Stimulated activated CD4-positive, alpha-beta T cell treated with anti-CD3 and anti-CD28 coated beads, Interleukin-1b, Interleukin-23, amount 100 ng/mL, for 1 hour (primary cell): ENCODE results near the gene TCF4.

Source experiments
- DNase-seq, 2 donors: peaks; one replicate each; pipeline ENCODE4 v3.0.0-alpha.2; 2020; ENCODE audit warnings: low read depth in 2 of 2

Gene TCF4

DNA sequence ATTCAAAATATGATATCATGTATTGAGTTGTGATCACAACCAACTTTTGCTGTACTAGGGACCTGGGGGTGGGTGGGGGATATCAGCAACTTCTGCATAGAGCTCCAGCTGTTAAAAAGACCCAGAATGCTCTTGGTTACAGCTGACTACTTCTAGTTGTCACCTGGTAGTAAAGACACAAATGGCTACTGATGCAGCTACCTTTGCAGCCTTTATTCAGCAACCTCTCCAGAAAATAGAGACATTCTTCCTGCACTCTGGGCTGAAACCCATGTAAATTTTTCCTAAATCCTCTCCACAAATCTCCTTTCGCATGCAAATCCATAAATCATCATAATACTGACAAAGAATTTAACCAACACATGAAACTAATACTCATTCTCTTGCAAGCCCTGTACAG lies 238.3 kb downstream of the TCF4 start:
- no peak for DNase-seq

DNA sequence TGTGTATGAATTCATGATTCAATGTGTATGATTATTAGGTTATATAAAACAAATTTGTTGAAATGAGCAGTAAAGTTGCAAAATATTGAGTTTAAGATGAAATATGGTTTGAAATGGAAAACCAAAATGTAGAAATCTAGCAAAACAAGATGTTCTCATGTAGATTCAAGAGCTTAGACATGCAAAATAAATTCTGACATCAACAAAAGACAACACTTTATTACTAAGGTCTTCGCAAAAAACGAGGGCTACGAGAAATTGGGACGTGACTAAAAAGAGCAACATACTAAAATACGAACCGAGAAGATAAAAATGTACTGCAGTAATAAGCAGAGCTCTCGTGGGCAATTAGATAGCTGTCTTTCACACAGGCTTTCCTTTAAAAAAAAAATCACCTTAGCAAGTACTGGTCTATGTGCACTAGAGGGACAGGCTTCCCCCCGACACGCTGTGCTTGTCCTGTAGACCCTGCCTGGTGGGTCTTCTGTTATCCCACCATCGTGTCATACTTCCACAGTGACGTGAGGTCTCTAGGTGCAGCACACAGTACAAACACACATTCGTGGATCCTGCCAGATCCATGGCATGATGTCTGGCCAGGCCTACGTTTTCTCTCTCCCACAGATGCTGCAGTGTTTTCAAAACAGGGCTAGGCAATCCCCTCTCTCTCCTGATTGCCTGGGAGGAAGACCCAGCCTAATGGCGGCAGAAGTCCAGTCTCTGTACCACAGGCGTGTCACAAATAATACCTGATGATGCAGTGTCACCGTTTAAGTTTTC lies 240.8 kb downstream of the TCF4 start:
- no peak for DNase-seq

DNA sequence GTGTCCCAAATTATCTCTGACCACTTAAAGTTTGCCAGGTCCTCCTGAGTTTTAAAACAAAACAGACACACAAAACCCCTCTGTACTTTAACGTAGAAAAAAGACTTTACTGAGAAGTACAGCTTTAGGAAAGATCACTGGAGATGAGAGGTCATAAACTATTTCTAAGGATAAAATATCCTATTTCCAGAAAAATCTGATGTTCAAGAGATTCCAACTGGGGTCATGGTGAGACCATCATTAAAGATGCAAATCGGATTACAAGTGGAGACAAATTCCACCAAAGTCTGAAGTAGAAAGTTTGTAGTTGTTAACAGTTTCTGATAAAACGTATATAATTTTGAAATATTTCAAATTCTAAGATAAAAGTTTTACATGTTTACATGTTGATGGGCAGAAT lies 241.6 kb downstream of the TCF4 start:
- no peak for DNase-seq

DNA sequence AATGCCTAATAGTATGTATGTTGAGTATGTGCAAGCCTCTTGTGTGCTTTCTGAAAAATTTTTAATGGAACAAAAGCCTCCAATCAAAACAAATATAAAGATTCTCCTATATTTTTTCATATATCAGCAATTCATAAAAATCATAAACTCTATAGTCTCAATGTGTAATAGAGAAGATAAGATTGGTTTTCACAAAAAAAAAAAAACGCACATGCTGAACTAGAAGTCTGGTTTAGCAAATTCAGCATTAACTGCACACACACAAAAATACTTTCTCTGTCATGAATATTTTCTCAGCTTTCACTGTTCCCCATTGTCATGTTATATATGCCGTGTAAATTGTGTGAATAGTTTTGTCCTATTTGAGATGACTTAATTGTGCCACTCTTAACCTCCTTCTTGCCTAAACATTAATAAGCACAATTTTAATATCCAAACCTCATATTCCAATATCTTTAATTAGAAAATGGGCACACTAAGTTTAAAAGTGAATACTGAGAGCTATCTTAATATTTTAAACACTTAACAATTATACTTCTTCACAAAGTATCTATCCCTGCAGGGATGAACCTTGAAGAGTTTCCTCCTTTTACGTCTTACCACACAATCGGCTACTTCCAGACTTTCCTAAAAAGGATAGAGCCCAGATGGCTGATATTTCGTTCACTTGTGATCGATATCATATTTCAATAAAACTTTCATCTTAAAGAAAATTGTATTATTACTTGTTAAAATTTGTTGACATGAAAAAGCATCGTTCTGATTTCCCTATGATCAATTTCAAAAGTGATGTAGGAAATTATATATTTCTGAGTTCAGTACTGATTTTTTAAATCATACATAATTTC lies 242.7 kb downstream of the TCF4 start:
- DNase-seq = no peak

DNA sequence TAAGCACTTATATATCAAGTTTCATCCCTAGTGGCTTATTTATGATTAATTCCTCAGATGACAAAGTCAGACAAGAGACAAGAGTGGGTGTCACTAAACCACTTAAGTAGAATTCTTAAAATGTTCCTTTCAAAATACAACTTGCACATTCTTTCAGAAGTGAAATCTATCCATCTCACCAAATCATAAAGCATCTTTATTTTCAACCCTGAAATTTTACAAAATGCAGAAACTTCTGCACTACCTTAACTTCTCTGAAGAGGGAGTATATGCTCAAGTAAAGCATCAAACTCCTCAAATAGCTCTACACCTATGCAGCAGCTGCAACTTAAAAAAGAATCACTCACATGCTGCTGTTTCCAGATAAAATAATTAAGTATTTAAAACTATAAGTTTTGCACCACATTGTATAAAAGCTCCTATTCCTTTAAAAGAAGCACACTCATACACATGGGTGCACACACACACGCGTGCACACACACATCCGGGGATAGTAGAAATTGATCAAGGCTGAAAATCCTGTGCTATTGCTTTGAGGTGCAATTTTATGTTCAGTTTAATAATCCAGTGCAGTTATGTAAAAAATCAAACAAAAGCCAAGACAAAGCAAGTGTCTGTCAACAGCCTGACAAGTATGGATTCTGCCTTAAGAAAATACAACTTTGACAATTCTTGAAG lies 244.5 kb downstream of the TCF4 start:
- no peak for DNase-seq

DNA sequence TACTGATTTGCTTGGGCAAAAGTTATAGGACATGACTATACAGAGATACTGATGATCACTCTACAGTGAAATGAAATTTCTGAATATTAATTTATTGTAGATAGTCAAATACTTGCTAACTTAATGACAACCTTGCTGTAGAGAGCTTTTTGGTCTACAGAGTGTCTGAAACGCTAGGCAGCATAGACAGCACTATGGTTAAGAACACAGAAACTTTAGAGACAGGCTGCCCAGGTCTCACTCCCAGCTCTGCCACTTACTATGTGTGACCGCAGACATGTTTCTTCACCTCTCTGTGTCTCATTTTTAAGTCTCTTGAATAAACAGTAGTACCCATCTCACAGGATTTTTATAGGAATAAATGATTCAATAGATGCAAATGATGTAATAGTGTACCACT lies 247.0 kb downstream of the TCF4 start:
- DNase-seq = no peak

DNA sequence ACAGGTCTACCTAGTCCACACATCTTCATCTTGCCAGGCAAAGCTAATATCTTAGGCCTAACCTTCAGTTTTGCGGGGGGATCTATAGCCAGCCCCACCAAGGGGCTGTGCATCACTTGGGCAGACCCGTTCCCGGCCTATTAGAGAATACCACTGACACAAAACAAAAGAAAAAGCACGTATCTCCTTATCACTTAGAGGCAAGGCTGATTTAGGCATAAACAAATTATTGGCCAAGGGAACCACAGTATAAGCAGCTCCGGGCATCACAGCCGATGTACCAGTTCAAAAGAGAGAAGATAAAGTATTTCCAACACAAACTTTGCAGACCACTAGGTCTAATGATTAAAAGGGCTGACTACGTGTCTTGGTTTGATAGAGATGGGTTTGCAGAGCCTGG lies 248.0 kb downstream of the TCF4 start:
- DNase-seq = no peak

DNA sequence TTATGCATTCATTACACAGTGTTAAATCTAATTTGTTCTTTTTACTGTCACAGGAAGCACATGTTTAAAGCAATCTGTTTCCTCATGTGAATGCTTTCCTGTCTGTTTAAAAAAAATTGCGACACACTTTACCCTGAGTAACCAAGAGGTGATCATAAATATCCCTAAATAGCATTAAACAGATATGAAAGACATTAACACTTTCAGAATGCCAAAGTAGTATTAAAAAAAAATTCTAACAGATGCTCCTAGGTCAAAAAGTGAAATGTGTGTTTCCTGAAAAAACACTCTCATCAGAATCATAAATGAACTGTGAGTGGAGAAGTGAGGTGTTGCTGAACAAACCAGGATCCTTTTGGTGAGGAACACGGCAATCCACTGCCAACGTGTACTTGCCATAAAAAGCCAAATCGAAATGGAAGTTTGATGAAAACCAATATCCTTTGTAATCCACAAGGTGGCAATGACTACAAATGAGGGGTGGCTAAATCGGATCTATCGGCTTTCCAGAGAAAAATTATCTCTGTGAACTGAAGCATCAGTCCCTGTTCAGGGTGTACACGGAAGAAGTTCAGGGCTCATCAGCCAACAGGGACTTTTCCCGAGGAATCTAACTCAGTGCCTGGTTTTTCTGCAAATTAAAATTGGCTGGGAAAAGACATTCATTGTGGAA lies 248.9 kb downstream of the TCF4 start:
- no peak for DNase-seq

DNA sequence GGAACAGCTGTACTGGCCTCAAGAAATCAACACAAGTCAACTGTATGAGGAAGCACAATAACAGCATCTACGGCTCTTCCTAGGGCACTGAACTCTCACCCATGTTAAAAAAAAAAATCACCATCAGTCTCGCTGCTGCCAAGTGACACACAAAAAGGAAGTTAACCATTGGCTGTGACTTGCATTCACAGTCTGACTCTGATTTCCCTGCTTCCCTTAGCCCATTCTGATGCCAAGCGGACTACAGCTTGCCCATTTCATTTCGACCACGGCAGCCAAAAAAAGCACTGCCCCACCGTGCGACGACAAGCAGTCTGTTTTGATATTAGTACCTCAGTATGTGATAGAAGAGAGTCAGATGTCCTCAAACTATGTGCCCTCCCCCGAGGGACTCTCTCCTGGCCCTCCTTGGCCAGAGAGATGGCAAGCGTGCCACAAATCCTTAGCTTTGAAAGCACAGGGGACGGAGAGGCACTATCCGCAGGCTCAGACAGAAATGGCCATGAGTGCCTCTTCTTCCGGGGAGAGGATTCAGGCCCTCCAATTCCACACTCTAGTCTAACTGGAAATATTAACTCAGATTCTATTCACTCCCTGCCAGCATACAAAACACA lies 250.0 kb downstream of the TCF4 start:
- DNase-seq = no peak

DNA sequence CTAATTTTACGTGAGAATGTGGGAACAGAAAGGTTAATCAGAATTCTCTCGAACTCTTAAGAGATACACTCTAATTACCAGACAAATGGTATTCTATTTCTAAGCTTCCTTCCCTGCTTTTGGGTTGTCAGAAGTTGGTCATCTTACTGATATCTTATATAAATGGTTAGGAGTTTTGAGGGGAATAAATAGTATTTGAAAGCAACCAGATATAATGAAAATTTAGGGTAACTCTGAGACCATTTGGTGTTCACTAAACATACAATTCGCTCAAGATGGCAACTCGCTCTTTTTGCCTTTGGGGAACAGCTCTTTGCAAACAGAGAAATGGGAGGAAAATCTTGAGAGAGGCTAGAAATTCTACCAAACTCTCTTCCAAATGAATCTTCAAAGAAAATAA lies 250.9 kb downstream of the TCF4 start:
- no peak for DNase-seq

DNA sequence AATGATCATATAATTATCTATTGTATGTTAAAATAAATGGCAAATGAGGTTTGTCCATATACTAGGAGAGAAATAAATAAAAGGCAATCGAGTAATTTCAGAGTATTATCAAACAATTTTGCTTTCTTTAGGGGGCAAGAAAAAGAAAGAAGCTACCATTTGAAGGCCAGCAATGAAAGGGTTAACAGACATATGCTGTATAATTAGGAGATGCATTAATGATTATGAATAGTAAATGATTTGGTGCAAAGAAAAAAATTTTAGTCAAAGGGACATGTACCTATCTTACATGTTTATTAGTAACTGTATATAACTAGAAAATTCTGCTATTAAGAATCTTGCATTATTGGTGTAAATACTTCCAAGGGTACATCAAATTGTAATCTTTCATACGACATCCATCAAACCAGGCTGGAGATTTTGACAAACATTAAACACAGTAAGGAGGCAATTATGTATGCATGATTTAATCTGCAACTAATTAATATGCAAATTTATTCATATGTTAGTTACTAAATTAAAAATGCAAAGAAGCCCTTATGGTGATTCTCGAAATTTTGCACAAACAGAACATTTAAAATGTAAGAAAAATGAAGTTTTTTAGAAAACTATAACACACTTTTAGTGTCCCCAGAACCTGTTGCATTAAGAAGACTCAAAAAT lies 251.4 kb downstream of the TCF4 start:
- DNase-seq = no peak

DNA sequence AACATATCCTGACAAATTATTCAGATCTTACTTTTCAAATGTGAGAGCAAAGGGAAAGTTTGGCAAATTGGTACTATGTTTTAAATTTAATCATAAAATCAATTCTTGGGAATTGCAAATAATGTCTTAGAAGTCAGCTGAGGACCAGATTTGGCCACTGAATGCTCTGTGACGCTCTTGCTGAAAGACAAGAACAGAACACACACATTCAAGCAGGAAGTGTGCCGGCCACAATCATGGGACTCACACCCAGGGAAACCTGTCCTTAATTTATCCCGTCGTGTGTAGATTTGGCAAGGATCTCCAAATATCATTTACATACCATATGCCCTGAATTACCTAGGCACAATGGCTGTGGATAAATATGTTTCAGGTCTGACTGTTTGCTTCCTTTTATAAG lies 253.1 kb downstream of the TCF4 start:
- no peak for DNase-seq

DNA sequence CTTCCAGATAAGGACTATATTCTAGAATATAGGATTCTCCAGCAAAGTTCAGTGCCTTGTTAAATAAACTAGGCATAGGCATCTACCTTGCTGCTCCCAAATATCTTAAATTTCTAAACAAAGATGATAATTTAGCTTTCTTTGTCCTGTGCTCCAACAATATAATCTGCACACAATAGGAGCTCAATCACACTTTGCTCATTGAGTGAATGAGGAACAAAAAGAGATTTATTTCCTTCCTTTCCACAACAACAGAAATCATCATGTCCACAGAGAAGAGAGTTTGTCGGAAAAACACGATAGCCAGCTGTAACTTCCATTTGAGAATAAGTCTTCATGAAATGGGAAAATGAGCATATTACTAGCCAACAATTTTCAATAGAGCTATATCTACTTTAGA lies 256.7 kb downstream of the TCF4 start:
- DNase-seq = no peak

DNA sequence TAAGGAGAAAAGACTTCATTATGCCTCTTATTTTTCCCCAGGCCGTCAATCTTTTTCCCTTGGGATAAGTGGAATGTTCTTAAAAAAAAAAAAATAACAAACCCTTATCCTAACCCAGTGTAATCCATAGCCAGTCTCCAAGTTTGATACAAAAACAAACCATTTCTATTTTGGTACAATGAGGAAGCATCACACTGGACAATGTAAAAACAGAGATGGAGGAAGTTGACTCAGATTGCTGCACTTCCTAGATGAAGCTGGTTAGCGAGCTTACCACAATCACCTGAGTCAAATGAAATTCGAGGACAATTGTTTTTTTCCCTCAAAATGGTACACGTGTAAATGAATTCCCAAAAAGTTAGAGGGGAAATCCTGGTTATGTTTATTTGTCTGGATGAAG lies 259.7 kb downstream of the TCF4 start:
- DNase-seq = no peak

DNA sequence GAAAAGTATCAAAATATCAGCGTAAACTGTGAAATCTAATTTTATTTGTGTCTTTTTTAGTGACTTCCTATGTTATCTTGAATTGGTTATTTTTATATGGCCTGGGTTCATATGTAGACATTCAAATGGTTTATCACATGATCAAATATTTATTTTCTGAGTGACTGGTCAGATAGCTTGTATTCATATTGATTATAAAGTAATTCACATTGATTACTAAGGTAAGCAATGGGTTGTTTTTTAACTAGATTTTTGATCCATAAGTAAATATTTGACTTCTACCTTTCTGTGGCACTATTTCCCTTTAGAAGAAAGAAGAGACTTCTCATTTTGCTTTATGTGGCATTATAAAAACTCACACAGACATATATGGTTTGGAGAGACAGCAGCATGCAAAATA lies 260.5 kb downstream of the TCF4 start:
- no peak for DNase-seq

DNA sequence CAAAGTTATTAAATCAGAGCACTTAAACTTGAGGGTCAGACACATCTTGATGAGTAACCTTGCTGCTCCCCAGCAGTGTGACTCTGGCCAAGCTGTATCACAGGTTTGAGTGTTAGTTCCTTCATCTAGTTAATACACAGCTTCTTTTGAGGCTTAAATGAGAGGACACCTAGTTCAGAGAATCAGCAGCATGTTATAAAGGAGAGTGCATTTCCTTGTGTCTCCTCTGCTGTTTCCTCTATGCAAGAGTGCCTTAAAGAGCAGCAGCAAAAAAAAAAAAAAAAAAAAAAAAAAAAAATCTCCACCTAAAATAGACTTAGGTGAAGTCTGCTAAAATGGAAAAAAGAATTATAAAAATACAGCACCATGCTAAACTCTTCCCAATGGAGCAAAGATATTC lies 261.9 kb downstream of the TCF4 start:
- DNase-seq = no peak

DNA sequence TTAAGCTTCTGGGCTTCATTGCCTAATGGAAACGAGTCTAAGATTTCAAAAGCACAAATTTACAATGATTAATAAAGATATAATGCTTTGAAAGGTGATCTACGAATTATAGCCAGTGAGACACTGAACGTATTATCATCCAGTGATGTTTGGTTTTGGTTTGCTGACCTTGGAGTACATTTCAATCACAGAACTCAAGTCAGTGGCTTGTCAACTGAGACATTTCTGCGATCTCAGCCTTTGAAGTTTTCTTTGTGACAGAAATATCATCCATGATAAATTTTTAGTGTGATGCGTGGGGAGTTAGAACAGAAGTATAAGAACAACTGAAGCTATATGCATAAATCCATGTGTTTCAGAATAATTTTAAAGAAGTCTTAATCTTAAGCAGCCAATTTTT lies 263.8 kb downstream of the TCF4 start:
- DNase-seq = no peak

DNA sequence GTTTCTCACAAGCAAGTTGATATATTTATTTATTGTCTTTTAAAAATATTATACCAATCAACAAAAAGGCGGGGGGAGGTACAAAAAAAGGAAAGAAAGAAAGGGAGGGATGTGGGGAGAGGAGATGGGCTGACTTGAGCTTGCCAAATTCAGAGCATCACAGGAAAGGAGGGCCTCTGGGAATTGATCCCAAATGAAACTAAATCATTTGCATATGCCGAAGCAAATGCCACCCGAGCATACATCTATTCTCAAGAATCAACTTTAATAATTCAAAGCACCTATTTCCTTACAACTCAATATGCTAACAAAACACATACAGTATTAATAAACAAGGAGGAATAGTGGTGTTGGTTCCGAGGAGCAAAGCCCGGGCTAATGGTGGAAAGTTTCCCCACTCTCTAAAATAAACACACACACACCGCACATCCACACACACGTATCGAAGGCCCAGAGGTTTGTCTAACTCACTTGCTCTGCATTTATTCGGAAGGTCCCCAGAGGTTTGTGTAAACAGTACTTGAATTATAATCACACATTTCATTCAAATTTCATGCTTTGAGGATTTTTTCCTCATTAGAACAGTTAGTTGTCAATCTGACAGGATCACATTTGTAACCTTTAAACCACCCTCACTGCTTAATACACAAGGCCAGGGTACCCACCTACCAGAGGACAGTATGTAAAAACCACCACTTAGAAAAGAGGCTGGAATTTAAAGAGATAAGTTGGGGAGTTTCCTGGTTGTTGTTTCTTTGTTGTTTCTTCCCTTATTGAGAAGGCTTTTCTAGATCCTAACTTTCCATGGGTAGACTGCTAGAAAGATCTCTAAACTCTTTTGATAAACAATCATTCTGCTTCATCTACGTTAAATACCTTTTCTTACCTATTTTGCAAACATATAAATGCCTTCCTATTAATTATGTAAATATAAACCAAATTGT lies 264.7 kb downstream of the TCF4 start:
- no peak for DNase-seq

DNA sequence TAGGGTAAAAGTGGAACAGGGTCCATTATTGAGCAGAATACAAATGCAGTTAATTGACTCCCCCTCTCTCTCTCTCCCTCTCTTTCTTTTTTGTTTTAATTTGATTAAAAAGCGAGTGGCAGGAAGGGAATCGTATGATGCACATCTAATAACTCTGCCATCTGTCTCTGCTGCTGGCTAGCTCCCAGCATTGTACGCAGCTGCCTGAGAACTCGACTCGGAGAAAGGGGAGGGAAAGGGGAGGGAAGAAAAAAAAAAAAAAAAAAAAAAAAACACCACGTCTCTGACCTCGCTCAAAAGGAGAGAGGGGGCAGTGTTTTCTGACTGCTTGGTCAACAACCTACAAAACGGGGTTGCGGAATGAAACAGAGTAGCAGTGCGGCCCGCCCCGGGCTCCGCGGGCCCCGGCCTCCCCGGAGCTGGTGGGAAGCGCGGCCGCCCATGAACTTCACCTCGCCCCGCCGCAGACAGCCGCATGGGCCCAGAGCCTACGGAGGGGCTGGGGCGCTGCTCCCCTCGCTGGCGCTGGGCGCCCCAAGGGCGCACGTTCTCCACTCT lies 265.7 kb downstream of the TCF4 start:
- DNase-seq = no peak
